A549 treated with ZK216348 at 1 μM for 4 hours (cell line): ENCODE results near the gene PDE7B. TPM values are rescaled to one million over a fixed set of nuclear protein-coding genes. Genes with fewer than 3 reads are reported as not detected.

Experiments used
- total RNA-seq: library from RNA; stranded (reverse); fragments of 200-300 nt; extraction: Qiagen RNA extraction; gene quantifications from 5 replicates; pipeline ENCODE4 v1.2.3, GENCODE V29; 2022; ENCODE audit warnings: low read depth

Gene PDE7B
- total RNA-seq: 0.57 to 1.3 TPM (median 0.97 TPM) in 5 replicates

GRCh38 chr6:135851442-135852271 is at the start of gene PDE7B:
Gene PDE7B (plus strand): TSS chr6:135851701.

